ENCODE data around the gene DENND4C.
"Not testable (repeated sequence)": the region's sequence is repeated elsewhere in the genome, so short reads cannot be mapped to it uniquely, and the experiment has no call there.

Gene DENND4C

GRCh38 chr9:19185191-19185590 lies 45.3 kb upstream of the DENND4C start:
- Histone ChIP-seq H3K4me1 (no peaks in the 10 kb centered on the region), H3K9me3 (ENCODE audit: control insufficient read depth, low read length) (no peaks in the 10 kb centered on the region), H2AFZ (no peak overlapping the region), H3K9ac (no peak overlapping the region), H3K27me3 (ENCODE audit: control insufficient read depth, insufficient read depth, low read length) (no peaks in the 10 kb centered on the region), H3K36me3 (ENCODE audit: control insufficient read depth, insufficient read depth, low read length) (no peaks in the 10 kb centered on the region), H3K4me3 (ENCODE audit: low read depth, low read length) (no peak overlapping the region), H3K4me2 (ENCODE audit: low read length) (no peak overlapping the region), H3K27ac (no peak overlapping the region), H3K79me2 (no peaks in the 10 kb centered on the region)
- TF ChIP-seq CTCF (IDR thresholded peaks at IDR 0.05), result no peak

- H3K9ac ChIP-seq, result no peak overlapping the region
- H3K27ac ChIP-seq, result no peak overlapping the region
- H3K9me3 ChIP-seq (ENCODE audit: control insufficient read depth, low read length), result no peaks in the 10 kb centered on the region
- H2AFZ ChIP-seq, result no peak overlapping the region
- H3K36me3 ChIP-seq (ENCODE audit: control insufficient read depth, insufficient read depth, low read length), result no peaks in the 10 kb centered on the region
- no peak overlapping the region for H3K4me3 ChIP-seq (ENCODE audit: low read depth, low read length)
- H3K27me3 ChIP-seq (ENCODE audit: control insufficient read depth, insufficient read depth, low read length), result no peaks in the 10 kb centered on the region
- no peaks in the 10 kb centered on the region for H3K79me2 ChIP-seq
- no peaks in the 10 kb centered on the region for H3K4me1 ChIP-seq
- no peak for TF ChIP-seq CTCF (IDR thresholded peaks at IDR 0.05)
- H3K4me2 ChIP-seq (ENCODE audit: low read length), result no peak overlapping the region
These were observed 44.3 kb upstream of the DENND4C start for GRCh38 chr9:19186232-19186631.

- Histone ChIP-seq H3K36me3 (ENCODE audit: control insufficient read depth, insufficient read depth, low read length) (no peaks in the 10 kb centered on the region), H3K4me2 (ENCODE audit: low read length) (no peak overlapping the region), H3K4me3 (ENCODE audit: low read depth, low read length) (no peak overlapping the region), H3K27ac (no peak overlapping the region), H3K9ac (no peak overlapping the region), H3K27me3 (ENCODE audit: control insufficient read depth, insufficient read depth, low read length) (no peaks in the 10 kb centered on the region), H3K4me1 (no peaks in the 10 kb centered on the region), H2AFZ (no peak overlapping the region), H3K9me3 (ENCODE audit: control insufficient read depth, low read length) (no peaks in the 10 kb centered on the region), H3K79me2 (no peaks in the 10 kb centered on the region)
- TF ChIP-seq CTCF (IDR thresholded peaks at IDR 0.05), result no peak
These were observed 41.7 kb upstream of the DENND4C start for GRCh38 chr9:19188771-19189170.

- H3K4me3 ChIP-seq (ENCODE audit: low read depth, low read length), result no peak overlapping the region
- H3K27me3 ChIP-seq (ENCODE audit: control insufficient read depth, insufficient read depth, low read length), result no peaks in the 10 kb centered on the region
- no peak for TF ChIP-seq CTCF (IDR thresholded peaks at IDR 0.05)
- H3K4me2 ChIP-seq (ENCODE audit: low read length), result no peak overlapping the region
- H3K4me1 ChIP-seq, result no peaks in the 10 kb centered on the region
- no peaks in the 10 kb centered on the region for H3K36me3 ChIP-seq (ENCODE audit: control insufficient read depth, insufficient read depth, low read length)
- H2AFZ ChIP-seq, result no peak overlapping the region
- H3K9me3 ChIP-seq (ENCODE audit: control insufficient read depth, low read length), result no peaks in the 10 kb centered on the region
- H3K9ac ChIP-seq, result no peak overlapping the region
- no peaks in the 10 kb centered on the region for H3K79me2 ChIP-seq
- H3K27ac ChIP-seq, result no peak overlapping the region
These were observed 38.1 kb upstream of the DENND4C start for GRCh38 chr9:19192202-19193028.

GRCh38 chr9:19193029-19193324 lies 37.5 kb upstream of the DENND4C start:
- no peaks in the 10 kb centered on the region for H3K9me3 ChIP-seq (ENCODE audit: control insufficient read depth, low read length)
- no peaks in the 10 kb centered on the region for H3K4me1 ChIP-seq
- no peak overlapping the region for H3K27ac ChIP-seq
- H3K27me3 ChIP-seq (ENCODE audit: control insufficient read depth, insufficient read depth, low read length), result no peaks in the 10 kb centered on the region
- H3K4me3 ChIP-seq (ENCODE audit: low read depth, low read length), result no peak overlapping the region
- no peaks in the 10 kb centered on the region for H3K36me3 ChIP-seq (ENCODE audit: control insufficient read depth, insufficient read depth, low read length)
- no peak overlapping the region for H3K4me2 ChIP-seq (ENCODE audit: low read length)
- no peak overlapping the region for H3K9ac ChIP-seq
- H2AFZ ChIP-seq, result no peak overlapping the region
- no peaks in the 10 kb centered on the region for H3K79me2 ChIP-seq
- no peak for TF ChIP-seq CTCF (IDR thresholded peaks at IDR 0.05)

- H3K4me3 ChIP-seq (ENCODE audit: low read depth, low read length); H3K79me2 ChIP-seq; H3K9ac ChIP-seq; H3K36me3 ChIP-seq (ENCODE audit: control insufficient read depth, insufficient read depth, low read length); H3K4me1 ChIP-seq; H3K4me2 ChIP-seq (ENCODE audit: low read length); H2AFZ ChIP-seq; H3K9me3 ChIP-seq (ENCODE audit: control insufficient read depth, low read length); H3K27ac ChIP-seq; H3K27me3 ChIP-seq (ENCODE audit: control insufficient read depth, insufficient read depth, low read length): not testable (repeated sequence)
These were observed 37.0 kb upstream of the DENND4C start for GRCh38 chr9:19193358-19193973.
